Activated B cell treated with CpG ODN at 0.5 μM for 24 hours (primary cell): ENCODE results near the gene SYMPK. TPM values are rescaled to one million over a fixed set of nuclear protein-coding genes. Genes with fewer than 3 reads are reported as not detected.

ENCODE experiments used
- ATAC-seq: fragments of 200-7000 bp; cut with Tn5 transposase; one replicate; pipeline ENCODE4 v1.10.0; 2021; ENCODE audit warnings: low read depth, mild to moderate bottlenecking, moderate library complexity
- CTCF ChIA-PET: fragments of 350-600 bp; sonication (Branson Sonifier 250); formaldehyde crosslinking; loops from one replicate; lab custom pipeline; 2021; ENCODE audit warnings: antibody characterized with exemption; lab: Charles Lee
- POLR2A ChIA-PET: fragments of 350-600 bp; sonication (Branson Sonifier 250); formaldehyde crosslinking; loops from one replicate; lab custom pipeline; 2021; ENCODE audit warnings: antibody characterized with exemption; lab: Charles Lee
- DNase-seq: peaks from one replicate; pipeline ENCODE4 v3.0.0; 2022
- H3K27ac Mint-ChIP-seq: one replicate; pipeline ENCODE4 v1.8.0; 2020; ENCODE audit warnings: mixed read lengths
- H3K27me3 Mint-ChIP-seq: one replicate; pipeline ENCODE4 v1.8.0; 2021; ENCODE audit warnings: mixed read lengths
- H3K36me3 Mint-ChIP-seq: one replicate; pipeline ENCODE4 v1.8.0; 2021; ENCODE audit warnings: low read depth, mixed read lengths
- H3K4me1 Mint-ChIP-seq: one replicate; pipeline ENCODE4 v1.8.0; 2021; ENCODE audit warnings: mixed read lengths
- H3K4me3 Mint-ChIP-seq: one replicate; pipeline ENCODE4 v1.8.0; 2020; ENCODE audit warnings: mild to moderate bottlenecking, mixed read lengths
- H3K9me3 Mint-ChIP-seq: one replicate; pipeline ENCODE4 v1.8.0; 2020; ENCODE audit warnings: mixed read lengths
- CTCF ChIP-seq: fragments of 200-600 bp; IDR thresholded peaks from one replicate; pipeline ENCODE4 v1.8.0; 2022; ENCODE audit warnings: antibody characterized with exemption, mild to moderate bottlenecking
- intact Hi-C: fragments of 100-400 bp; cut with micrococcal nuclease; formaldehyde crosslinking; loops from one replicate; pipeline ENCODE4 v1.15.1; 2024
- total RNA-seq: library from RNA; stranded (reverse); gene quantifications from 2 replicates; pipeline ENCODE4 v1.2.3, GENCODE V29; 2022

SYMPK gene
- total RNA-seq, 1 donor from 2014 or later = 150 TPM

- intact Hi-C loops = loop anchor here (10.0 kb wide), 1 partner anchor 353 kb away; the partner anchor contains the start of gene ERCC1
- ChIA-PET POLR2A (interaction anchor here (1.2 kb wide), 1 partner anchor 8 kb away, joined by 3 read pairs; the partner anchor contains the start of gene SIX5), CTCF (no interaction called here)
- no peak for TF ChIP-seq CTCF
- Mint-ChIP-seq H3K9me3 (no peaks in the 10 kb centered on the region), H3K4me1 (peaks cover 29% of the 10 kb centered on the region), H3K4me3 (no peak overlapping the region), H3K36me3 (peaks cover 10% of the 10 kb centered on the region), H3K27me3 (peaks cover 4% of the 10 kb centered on the region), H3K27ac (no peak overlapping the region)
- DNase-seq (no peak), ATAC-seq (no peak)
These were observed 85.5 kb downstream of the SYMPK start for GRCh38 chr19:45777395-45777961.

GRCh38 chr19:45774765-45775164 is 88.2 kb downstream of the SYMPK start:
- no peak overlapping the region for H3K4me3 Mint-ChIP-seq
- intact Hi-C loops = loop anchor here (10.0 kb wide), 1 partner anchor 350 kb away; the partner anchor contains the start of gene ERCC1

GRCh38 chr19:45773384-45773783 is 89.6 kb downstream of the SYMPK start:
- H3K27ac Mint-ChIP-seq = no peak overlapping the region
- H3K4me3 Mint-ChIP-seq = no peak overlapping the region
- peaks cover 17% of the 10 kb centered on the region for H3K4me1 Mint-ChIP-seq
- CTCF ChIA-PET = interaction anchor here (7.1 kb wide), 1 partner anchor 25 kb away, joined by 172 read pairs; no protein-coding TSS in a partner anchor
- POLR2A ChIA-PET = interaction anchor here (1.1 kb wide), 1 partner anchor 19 kb away, joined by 3 read pairs; the partner anchor contains the start of gene DMWD
- no peaks in the 10 kb centered on the region for H3K9me3 Mint-ChIP-seq
- peaks cover 10% of the 10 kb centered on the region for H3K36me3 Mint-ChIP-seq
- ATAC-seq = no peak
- H3K27me3 Mint-ChIP-seq = no peaks in the 10 kb centered on the region
- intact Hi-C loops = loop anchor here (10.0 kb wide), 1 partner anchor 349 kb away; the partner anchor contains the start of gene ERCC1
- no peak for TF ChIP-seq CTCF
- DNase-seq = no peak

More at GRCh38 chr19:45774765-45775164, 88.2 kb downstream of the SYMPK start:
- Mint-ChIP-seq H3K27me3 (peaks cover 4% of the 10 kb centered on the region), H3K4me1 (peaks cover 27% of the 10 kb centered on the region), H3K27ac (no peak overlapping the region), H3K36me3 (peaks cover 10% of the 10 kb centered on the region), H3K9me3 (no peaks in the 10 kb centered on the region)
- TF ChIP-seq CTCF = no peak
- ChIA-PET CTCF (interaction anchor here (7.1 kb wide), 1 partner anchor 23 kb away, joined by 172 read pairs; no protein-coding TSS in a partner anchor), POLR2A (interaction anchor here (0.7 kb wide), 1 partner anchor 85 kb away, joined by 5 read pairs; no protein-coding TSS in a partner anchor)
- no peak for ATAC-seq
- no peak for DNase-seq

- Mint-ChIP-seq H3K36me3 (peaks cover 10% of the 10 kb centered on the region), H3K27ac (no peak overlapping the region), H3K4me3 (no peak overlapping the region), H3K9me3 (no peaks in the 10 kb centered on the region), H3K4me1 (peaks cover 18% of the 10 kb centered on the region), H3K27me3 (no peaks in the 10 kb centered on the region)
- CTCF ChIA-PET = interaction anchor here (0.9 to 7.1 kb wide), 2 partner anchors 25 to 244 kb away, joined by 3 to 172 read pairs; no protein-coding TSS in a partner anchor
- TF ChIP-seq CTCF = no peak
- DNase-seq = no peak
- ATAC-seq = no peak
- intact Hi-C loops = loop anchor here (10.0 kb wide), 1 partner anchor 348 kb away; the partner anchor contains the start of gene ERCC1
- POLR2A ChIA-PET = interaction anchor here (1.1 kb wide), 1 partner anchor 20 kb away, joined by 3 read pairs; the partner anchor contains the start of gene DMWD
These were observed 90.0 kb downstream of the SYMPK start for GRCh38 chr19:45772912-45773311.
